CD4-positive, alpha-beta T cell treated with Interleukin-17A for 4 hours (primary cell): ENCODE data around the gene EXOSC5.
"Not testable (repeated sequence)": the region's sequence is repeated elsewhere in the genome, so short reads cannot be mapped to it uniquely, and the experiment has no call there.

Experiments
- DNase-seq: peaks from one replicate; pipeline ENCODE4 v3.0.0-alpha.2; 2020; ENCODE audit warnings: mixed read lengths

Gene EXOSC5

GRCh38 chr19:41397086-41398049, at the start of gene EXOSC5, which contains the start of gene BCKDHA:
Gene EXOSC5, minus strand, starts transcription at chr19:41397359. Its CDS starts 31 bp downstream, at chr19:41397328.
Gene BCKDHA, plus strand, starts transcription at chr19:41397818. Its CDS starts 10 bp downstream, at chr19:41397828.
- peak; percentile 100 for DNase-seq

- DNase-seq: no peak
Measured at GRCh38 chr19:41445575-41445974, 48.4 kb upstream of the EXOSC5 start.

- no peak for DNase-seq
Measured at GRCh38 chr19:41443813-41444455, 46.8 kb upstream of the EXOSC5 start.

GRCh38 chr19:41442473-41443355, 45.6 kb upstream of the EXOSC5 start, which contains the start of gene ERICH4:
Gene ERICH4, plus strand, starts transcription at chr19:41443156. Its CDS starts 14 bp downstream, at chr19:41443170.
- DNase-seq: no peak

- no peak for DNase-seq
Measured at GRCh38 chr19:41441321-41441945, 44.3 kb upstream of the EXOSC5 start.

GRCh38 chr19:41439441-41440222, 42.5 kb upstream of the EXOSC5 start, which contains the start of gene DMAC2:
Gene DMAC2, minus strand, starts transcription at chr19:41439912. Its CDS starts 13 bp downstream, at chr19:41439899.
- peak; percentile 97 for DNase-seq

- no peak for DNase-seq
Measured at GRCh38 chr19:41437944-41438574, 40.9 kb upstream of the EXOSC5 start.

GRCh38 chr19:41436674-41436951, 39.5 kb upstream of the EXOSC5 start:
- no peak for DNase-seq

- no peak for DNase-seq
Measured at GRCh38 chr19:41435936-41436673, 38.9 kb upstream of the EXOSC5 start.

GRCh38 chr19:41435376-41435775, 38.2 kb upstream of the EXOSC5 start:
- not testable (repeated sequence) for DNase-seq

GRCh38 chr19:41434450-41434849, 37.3 kb upstream of the EXOSC5 start:
- DNase-seq: no peak

GRCh38 chr19:41433171-41433570, 36.0 kb upstream of the EXOSC5 start:
- DNase-seq: no peak

- no peak for DNase-seq
Measured at GRCh38 chr19:41431426-41432386, 34.5 kb upstream of the EXOSC5 start.

GRCh38 chr19:41430922-41431321, 33.8 kb upstream of the EXOSC5 start:
- no peak for DNase-seq

- DNase-seq: no peak
Measured at GRCh38 chr19:41428481-41428859, 31.3 kb upstream of the EXOSC5 start.

- DNase-seq: peak; percentile 52
Measured at GRCh38 chr19:41427647-41428480, 30.7 kb upstream of the EXOSC5 start.

GRCh38 chr19:41426952-41427646, 29.9 kb upstream of the EXOSC5 start, which contains the start of gene B3GNT8:
Gene B3GNT8, minus strand, starts transcription at chr19:41427374. Its CDS starts 596 bp downstream, at chr19:41426778.
- DNase-seq: peak; percentile 70
